Left renal pelvis (tissue), 4 donors: ENCODE data around the gene LBH. TPM values are rescaled to one million over a fixed set of nuclear protein-coding genes. Genes with fewer than 3 reads are reported as not detected.

Experiments
- DNase-seq, 4 donors: peaks; one replicate each; pipeline ENCODE4 v3.0.0-alpha.2; 2013; ENCODE audit warnings: low read depth in 4 of 4, low spot score in 3 of 4
- polyA plus RNA-seq, 4 donors: library from polyadenylated mRNA; unstranded; fragments of 120-200 nt; gene quantifications; one replicate each; pipeline ENCODE4 v1.2.1, GENCODE V29; 2013; ENCODE audit not compliant: insufficient read length in 4 of 4

The LBH gene
- polyA plus RNA-seq = 100 to 1,000 TPM in 3 of 4 donors, 10 to 100 TPM in 1; 64.6 to 117 (median 104) TPM

- peak in 3 of 4 donors; percentile 86 to 90 (median 88) for DNase-seq
These were observed at the start of gene LBH for GRCh38 chr2:30231212-30231995. Gene LBH, plus strand, starts transcription at chr2:30231534. Its CDS starts 205 bp downstream, at chr2:30231739.

GRCh38 chr2:30184035-30184434, 47.3 kb upstream of the LBH start:
- no peak for DNase-seq

GRCh38 chr2:30185178-30185577, 46.2 kb upstream of the LBH start:
- no peak for DNase-seq

- DNase-seq = no peak
These were observed 43.0 kb upstream of the LBH start for GRCh38 chr2:30188292-30188691.

GRCh38 chr2:30190637-30191036, 40.7 kb upstream of the LBH start:
- DNase-seq = no peak

GRCh38 chr2:30191107-30191506, 40.2 kb upstream of the LBH start:
- no peak for DNase-seq

GRCh38 chr2:30191819-30192271, 39.5 kb upstream of the LBH start:
- no peak for DNase-seq

GRCh38 chr2:30192314-30192713, 39.0 kb upstream of the LBH start:
- no peak for DNase-seq

GRCh38 chr2:30193104-30193681, 38.1 kb upstream of the LBH start:
- no peak for DNase-seq

- DNase-seq = no peak
These were observed 36.9 kb upstream of the LBH start for GRCh38 chr2:30194421-30194820.

GRCh38 chr2:30195016-30195415, 36.3 kb upstream of the LBH start:
- no peak for DNase-seq

- no peak for DNase-seq
These were observed 33.7 kb upstream of the LBH start for GRCh38 chr2:30197570-30198192.

- DNase-seq = no peak
These were observed 29.3 kb upstream of the LBH start for GRCh38 chr2:30201990-30202389.

GRCh38 chr2:30203156-30203555, 28.2 kb upstream of the LBH start:
- DNase-seq = no peak

GRCh38 chr2:30204281-30204680, 27.1 kb upstream of the LBH start:
- DNase-seq = no peak

- DNase-seq = no peak
These were observed 25.9 kb upstream of the LBH start for GRCh38 chr2:30205456-30205855.

- DNase-seq = no peak
These were observed 24.6 kb upstream of the LBH start for GRCh38 chr2:30206461-30207430.

- DNase-seq = peak in 3 of 4 donors; percentile 41 to 64 (median 48)
These were observed 22.9 kb upstream of the LBH start for GRCh38 chr2:30208453-30208852.

- DNase-seq = no peak
These were observed 22.1 kb upstream of the LBH start for GRCh38 chr2:30209227-30209626.

- DNase-seq = no peak
These were observed 18.0 kb upstream of the LBH start for GRCh38 chr2:30213326-30213725.
